GM12874 (cell line): Measurements from ENCODE around the gene SPDL1.

Source experiments
- TF ChIP-seq, protein P1 (sequence below): IDR thresholded peaks from 2 replicates; pipeline ENCODE4 v1.5.1; 2011; ENCODE audit warnings: low read depth, mild to moderate bottlenecking, control low read depth, low read length, moderate library complexity; ENCODE audit not compliant: insufficient read depth

SPDL1 gene, protein sequence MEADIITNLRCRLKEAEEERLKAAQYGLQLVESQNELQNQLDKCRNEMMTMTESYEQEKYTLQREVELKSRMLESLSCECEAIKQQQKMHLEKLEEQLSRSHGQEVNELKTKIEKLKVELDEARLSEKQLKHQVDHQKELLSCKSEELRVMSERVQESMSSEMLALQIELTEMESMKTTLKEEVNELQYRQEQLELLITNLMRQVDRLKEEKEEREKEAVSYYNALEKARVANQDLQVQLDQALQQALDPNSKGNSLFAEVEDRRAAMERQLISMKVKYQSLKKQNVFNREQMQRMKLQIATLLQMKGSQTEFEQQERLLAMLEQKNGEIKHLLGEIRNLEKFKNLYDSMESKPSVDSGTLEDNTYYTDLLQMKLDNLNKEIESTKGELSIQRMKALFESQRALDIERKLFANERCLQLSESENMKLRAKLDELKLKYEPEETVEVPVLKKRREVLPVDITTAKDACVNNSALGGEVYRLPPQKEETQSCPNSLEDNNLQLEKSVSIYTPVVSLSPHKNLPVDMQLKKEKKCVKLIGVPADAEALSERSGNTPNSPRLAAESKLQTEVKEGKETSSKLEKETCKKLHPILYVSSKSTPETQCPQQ

DNA sequence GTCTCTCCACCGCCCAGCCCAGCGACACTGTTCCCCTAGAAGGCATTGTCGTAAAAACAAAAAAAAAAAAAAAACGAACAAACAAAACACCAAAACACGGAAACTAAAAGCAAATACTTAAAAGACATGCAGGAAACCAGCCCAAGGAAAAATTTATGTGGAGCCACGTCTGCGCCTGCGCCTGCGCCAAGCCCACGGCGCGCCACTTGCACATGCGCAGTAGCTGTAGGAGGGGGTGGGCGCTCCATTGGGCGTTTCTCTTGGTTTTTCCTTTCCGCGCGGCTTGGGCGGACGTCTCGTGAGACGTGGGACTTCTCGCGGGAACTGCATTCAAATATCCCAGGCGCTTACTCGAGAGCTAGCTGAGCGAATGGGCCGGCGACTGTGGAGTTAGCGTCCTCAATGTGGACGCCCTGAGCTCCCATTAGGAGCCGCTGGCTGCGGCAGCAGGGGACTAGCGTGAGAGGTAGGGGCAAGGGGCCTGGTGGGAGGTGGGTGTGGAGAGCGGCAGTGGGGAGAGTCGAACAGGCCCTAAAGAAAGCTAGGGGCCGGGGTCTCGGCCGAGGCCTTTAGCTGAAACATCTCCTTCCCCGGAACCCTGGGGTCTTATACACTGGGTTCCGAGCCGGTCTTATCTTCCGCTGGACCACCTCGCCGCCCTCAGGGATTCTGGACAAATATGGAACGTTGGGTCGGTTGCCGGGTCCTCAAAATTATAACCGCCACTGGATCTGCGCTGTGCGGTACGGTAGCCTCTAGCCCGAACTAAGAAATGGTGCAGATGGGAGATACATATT lies at the start of gene SPDL1:
TSS of gene SPDL1 (plus strand) at position 350 of the 797 bp plus-strand sequence. CDS start 4,644 bp downstream, outside the sequence.
- TF ChIP-seq, protein P1, sequence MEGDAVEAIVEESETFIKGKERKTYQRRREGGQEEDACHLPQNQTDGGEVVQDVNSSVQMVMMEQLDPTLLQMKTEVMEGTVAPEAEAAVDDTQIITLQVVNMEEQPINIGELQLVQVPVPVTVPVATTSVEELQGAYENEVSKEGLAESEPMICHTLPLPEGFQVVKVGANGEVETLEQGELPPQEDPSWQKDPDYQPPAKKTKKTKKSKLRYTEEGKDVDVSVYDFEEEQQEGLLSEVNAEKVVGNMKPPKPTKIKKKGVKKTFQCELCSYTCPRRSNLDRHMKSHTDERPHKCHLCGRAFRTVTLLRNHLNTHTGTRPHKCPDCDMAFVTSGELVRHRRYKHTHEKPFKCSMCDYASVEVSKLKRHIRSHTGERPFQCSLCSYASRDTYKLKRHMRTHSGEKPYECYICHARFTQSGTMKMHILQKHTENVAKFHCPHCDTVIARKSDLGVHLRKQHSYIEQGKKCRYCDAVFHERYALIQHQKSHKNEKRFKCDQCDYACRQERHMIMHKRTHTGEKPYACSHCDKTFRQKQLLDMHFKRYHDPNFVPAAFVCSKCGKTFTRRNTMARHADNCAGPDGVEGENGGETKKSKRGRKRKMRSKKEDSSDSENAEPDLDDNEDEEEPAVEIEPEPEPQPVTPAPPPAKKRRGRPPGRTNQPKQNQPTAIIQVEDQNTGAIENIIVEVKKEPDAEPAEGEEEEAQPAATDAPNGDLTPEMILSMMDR, result no peak

DNA sequence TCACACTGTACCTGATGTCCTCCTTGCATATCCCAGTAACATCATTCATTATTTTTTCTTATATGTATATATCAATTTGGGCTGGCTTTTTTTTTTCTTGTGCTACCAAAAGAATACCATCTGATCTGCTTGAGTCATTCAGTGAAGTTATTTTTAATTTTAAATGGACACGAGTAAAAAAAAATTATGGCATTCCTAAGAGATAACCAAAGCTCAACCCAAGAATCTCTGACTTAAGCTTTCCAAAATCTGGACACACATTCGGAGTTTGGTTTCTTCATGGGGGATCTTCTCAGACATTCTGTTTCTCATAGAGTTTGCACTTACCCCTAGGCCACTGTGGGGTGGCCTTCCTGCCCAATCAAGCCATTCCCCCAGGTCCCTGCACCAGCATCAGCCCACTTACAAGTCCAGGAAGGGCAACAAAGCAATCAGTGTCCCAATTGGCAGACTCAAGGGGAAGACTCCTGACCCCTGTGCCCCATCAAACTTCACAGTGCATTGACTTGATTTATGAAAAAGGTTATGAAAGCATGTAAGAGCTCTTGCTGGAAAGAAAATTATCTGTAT lies 49.2 kb upstream of the SPDL1 start:
- TF ChIP-seq, protein P1, result no peak

DNA sequence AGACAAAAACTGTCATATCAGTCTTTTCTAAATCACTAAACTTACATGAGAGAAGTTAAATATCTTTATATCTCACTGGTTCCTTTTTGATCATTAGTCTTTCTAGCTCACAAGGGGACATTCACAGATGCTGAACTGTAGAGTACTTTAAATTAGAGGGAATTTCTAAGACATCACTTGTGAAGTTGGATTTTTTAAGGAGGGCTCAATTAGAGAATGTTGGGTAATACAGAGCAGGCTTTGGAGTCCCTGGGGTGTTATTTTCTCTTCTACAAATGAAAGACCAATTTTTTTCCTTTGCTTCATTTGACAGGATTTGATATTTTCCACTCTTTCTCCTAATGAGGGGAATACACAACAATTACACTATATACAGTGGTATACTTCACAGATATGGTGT lies 48.6 kb upstream of the SPDL1 start:
- TF ChIP-seq, protein P1, result no peak

DNA sequence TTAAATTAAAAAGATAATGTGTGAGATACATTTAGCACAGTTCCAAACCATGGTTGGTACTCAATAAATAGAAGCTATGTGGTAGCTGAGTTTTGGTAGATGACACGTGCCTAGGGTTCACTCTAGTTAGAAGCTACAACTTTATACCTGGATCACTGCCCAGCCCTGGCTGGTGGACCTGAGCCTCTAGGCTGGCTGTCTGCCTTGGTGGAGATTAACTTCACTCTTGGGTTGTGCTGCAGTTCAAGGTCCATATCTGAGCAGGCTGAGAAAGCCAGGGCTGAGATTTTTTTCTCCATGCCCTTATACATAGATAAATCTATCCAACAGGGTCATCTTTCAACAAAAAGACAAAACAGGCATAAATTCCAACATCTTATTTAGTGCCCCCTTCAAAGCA lies 44.6 kb upstream of the SPDL1 start:
- TF ChIP-seq, protein P1, result no peak

DNA sequence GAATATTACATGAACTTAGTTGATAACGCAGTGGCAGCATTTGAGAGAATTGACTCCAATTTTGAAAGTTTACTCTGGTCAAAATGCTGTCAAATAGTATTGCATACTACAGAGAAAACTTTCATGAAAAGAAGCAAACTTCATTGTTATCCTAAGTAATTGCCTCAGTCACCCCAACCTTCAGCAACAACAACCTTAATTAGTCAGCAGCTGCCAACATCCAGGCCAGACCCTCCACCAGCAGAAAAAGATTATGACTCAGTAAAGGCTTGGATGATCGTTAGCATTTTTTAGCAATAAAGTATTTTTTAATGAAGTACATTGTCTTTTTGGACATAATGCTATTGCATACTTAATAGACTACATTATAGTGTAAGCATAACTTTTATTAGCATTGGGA lies 40.8 kb upstream of the SPDL1 start:
- TF ChIP-seq, protein P1, result no peak

DNA sequence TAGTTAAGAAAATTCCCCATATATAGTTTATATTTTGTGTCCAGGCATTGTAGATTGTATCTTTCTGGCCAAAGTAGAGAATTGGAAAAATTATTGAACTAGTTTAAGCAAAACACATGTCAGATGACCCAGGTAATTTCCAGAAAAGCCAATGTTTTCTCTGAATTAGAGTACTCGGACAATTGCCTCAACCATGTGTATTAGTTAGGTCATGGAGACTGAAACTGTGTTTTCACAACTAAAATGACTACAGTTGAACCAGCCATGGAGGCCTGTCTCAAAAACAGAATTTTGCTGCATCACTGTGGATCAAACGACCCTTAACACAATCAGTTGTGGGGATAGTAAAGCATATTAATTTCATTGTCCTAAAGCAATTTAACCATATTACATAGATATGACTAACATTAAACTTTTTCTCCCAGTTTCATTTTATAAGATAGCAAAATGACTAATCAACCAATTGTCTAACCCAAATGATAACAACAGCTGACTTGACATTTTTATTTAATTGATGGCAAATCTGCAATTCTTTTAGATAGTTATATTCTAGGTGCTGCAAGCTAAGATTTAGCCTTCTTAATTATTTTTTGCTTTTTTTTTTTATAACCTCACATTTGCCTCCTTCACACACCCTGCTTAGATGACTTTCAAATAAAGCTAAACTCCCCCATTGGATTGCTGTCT lies 39.2 kb upstream of the SPDL1 start:
- TF ChIP-seq, protein P1, result no peak
